Mesenchymal stem cell (in vitro differentiated cells and primary cell): ENCODE results near the gene NGEF.

ENCODE experiments used
- DNase-seq: peaks from one replicate; pipeline ENCODE4 v3.0.0-alpha.2; 2013
- H2AFZ ChIP-seq: one replicate; pipeline ENCODE4 v1.6.1; 2013; ENCODE audit warnings: low read depth, mild to moderate bottlenecking, control low read depth, inconsistent platforms, low read length, moderate library complexity
- H2AK5ac ChIP-seq: 2 replicates; pipeline ENCODE4 v1.6.1; 2013; ENCODE audit warnings: low read length, moderate library complexity, mild to moderate bottlenecking, inconsistent platforms; ENCODE audit not compliant: severe bottlenecking
- H2BK120ac ChIP-seq: one replicate; pipeline ENCODE4 v1.6.1; 2013; ENCODE audit warnings: low read depth, mild to moderate bottlenecking, inconsistent platforms, low read length, moderate library complexity
- H2BK12ac ChIP-seq, 2 experiments: one replicate each; pipeline ENCODE4 v1.6.1; 2013; ENCODE audit warnings: inconsistent platforms in 2 of 2, low read length in 2 of 2, mild to moderate bottlenecking in 2 of 2, moderate library complexity in 2 of 2, control low read depth in 1 of 2
- H2BK15ac ChIP-seq: one replicate; pipeline ENCODE4 v1.6.1; 2013; ENCODE audit warnings: mild to moderate bottlenecking, low read depth, inconsistent platforms; ENCODE audit not compliant: poor library complexity, severe bottlenecking
- H2BK5ac ChIP-seq: 2 replicates; pipeline ENCODE4 v1.6.1; 2013; ENCODE audit warnings: low read depth, mild to moderate bottlenecking, low read length, control low read depth, inconsistent platforms; ENCODE audit not compliant: poor library complexity, severe bottlenecking
- H3K14ac ChIP-seq, 2 experiments: one replicate each; pipeline ENCODE4 v1.6.1; 2013; ENCODE audit warnings: inconsistent platforms in 2 of 2, low read length in 2 of 2, control low read depth in 1 of 2, mild to moderate bottlenecking in 1 of 2, moderate library complexity in 1 of 2
- H3K18ac ChIP-seq, 2 experiments: one replicate each; pipeline ENCODE4 v1.6.1; 2013; ENCODE audit warnings: inconsistent platforms in 2 of 2, low read length in 2 of 2, control low read depth in 1 of 2, low read depth in 1 of 2, mild to moderate bottlenecking in 1 of 2
- H3K23ac ChIP-seq, 2 experiments: one replicate each; pipeline ENCODE4 v1.6.1; 2013; ENCODE audit warnings: inconsistent platforms in 2 of 2, low read length in 2 of 2, mild to moderate bottlenecking in 2 of 2, moderate library complexity in 2 of 2, control low read depth in 1 of 2
- H3K27ac ChIP-seq: 2 replicates; pipeline ENCODE4 v1.5.1; 2013; ENCODE audit warnings: mild to moderate bottlenecking, moderate library complexity, low read length, control low read depth, inconsistent platforms; ENCODE audit not compliant: poor library complexity, severe bottlenecking
- H3K27me3 ChIP-seq, 2 experiments: 2 replicates each; pipeline versions ENCODE4 v1.6.1 to v1.7.0; 2013; ENCODE audit warnings: low read length in 2 of 2, mild to moderate bottlenecking in 2 of 2, moderate library complexity in 2 of 2, control low read depth in 1 of 2, inconsistent platforms in 1 of 2; ENCODE audit not compliant: control insufficient read depth in 1 of 2, insufficient read depth in 1 of 2
- H3K36me3 ChIP-seq, 2 experiments: 2 replicates each; pipeline versions ENCODE4 v1.6.1 to v1.7.0; 2013; ENCODE audit warnings: low read length in 2 of 2, control low read depth in 1 of 2, inconsistent platforms in 1 of 2, low read depth in 1 of 2, mild to moderate bottlenecking in 1 of 2; ENCODE audit not compliant: insufficient read depth in 2 of 2, control insufficient read depth in 1 of 2
- H3K4ac ChIP-seq, 2 experiments: one replicate each; pipeline ENCODE4 v1.6.1; 2013; ENCODE audit warnings: inconsistent platforms in 2 of 2, low read length in 2 of 2, mild to moderate bottlenecking in 2 of 2, moderate library complexity in 2 of 2, control low read depth in 1 of 2, low read depth in 1 of 2
- H3K4me1 ChIP-seq: 2 replicates; pipeline ENCODE4 v1.6.1; 2013; ENCODE audit warnings: low read depth, low read length, control low read depth; ENCODE audit not compliant: control insufficient read depth, insufficient read depth
- H3K4me2 ChIP-seq: 2 replicates; pipeline ENCODE4 v1.6.1; 2013; ENCODE audit warnings: low read length, mild to moderate bottlenecking, inconsistent platforms; ENCODE audit not compliant: poor library complexity, severe bottlenecking
- H3K4me3 ChIP-seq, 2 experiments: 2 replicates each; pipeline versions ENCODE4 v1.5.1 to v1.7.0; 2013; ENCODE audit warnings: low read length in 2 of 2, mild to moderate bottlenecking in 2 of 2, control low read depth in 1 of 2, low read depth in 1 of 2; ENCODE audit not compliant: insufficient read depth in 1 of 2
- H3K79me1 ChIP-seq: replicated peaks from 2 replicates; pipeline ENCODE4 v1.6.1; 2013; ENCODE audit warnings: mild to moderate bottlenecking, control low read depth, low read length, inconsistent platforms; ENCODE audit not compliant: poor library complexity, severe bottlenecking
- H3K9ac ChIP-seq: 2 replicates; pipeline ENCODE4 v1.7.0; 2013; ENCODE audit warnings: mild to moderate bottlenecking, low read length, moderate library complexity
- H3K9me3 ChIP-seq: 2 replicates; pipeline ENCODE4 v1.7.0; 2013; ENCODE audit warnings: mild to moderate bottlenecking, low read length; ENCODE audit not compliant: control insufficient read depth
- H4K8ac ChIP-seq: one replicate; pipeline ENCODE4 v1.6.1; 2013; ENCODE audit warnings: inconsistent platforms, mild to moderate bottlenecking, low read length, moderate library complexity
- H4K91ac ChIP-seq: one replicate; pipeline ENCODE4 v1.6.1; 2013; ENCODE audit warnings: mild to moderate bottlenecking, low read length, inconsistent platforms
- WGBS: methylation state at CpG from one replicate; pipeline ENCODE4 v1.1.7; 2013; ENCODE audit warnings: mixed read lengths; 5-methylcytosine and 5-hydroxymethylcytosine counted together

Gene NGEF

GRCh38 chr2:232957657-232958090 is 55.4 kb downstream of the NGEF start:
- H3K4me3 ChIP-seq = no peak overlapping the region
- peaks cover 2% of the 10 kb centered on the region for H3K4me1 ChIP-seq
- no peak for DNase-seq
- H2BK15ac ChIP-seq = no peak overlapping the region
- no peak overlapping the region for H2BK12ac ChIP-seq
- no peak overlapping the region for H3K4me2 ChIP-seq
- peaks cover 0 to 20% of the 10 kb centered on the region in 2 experiments for H3K27me3 ChIP-seq
- H2BK120ac ChIP-seq = no peak overlapping the region
- no peak overlapping the region for H3K4ac ChIP-seq
- no peak overlapping the region for H2AFZ ChIP-seq
- no peak overlapping the region for H3K9ac ChIP-seq
- H2BK5ac ChIP-seq = no peak overlapping the region
- no peak overlapping the region for H3K23ac ChIP-seq
- H3K14ac ChIP-seq = no peak overlapping the region
- WGBS = 81% methylated on average over 3 of the region's 3 CpGs
- no peaks in the 10 kb centered on the region for H3K36me3 ChIP-seq
- H3K9me3 ChIP-seq = peaks cover 5% of the 10 kb centered on the region
- no peak overlapping the region for H2AK5ac ChIP-seq
- no peak overlapping the region for H4K8ac ChIP-seq
- no peak overlapping the region for H3K18ac ChIP-seq
- H3K27ac ChIP-seq = no peak overlapping the region
- no peak overlapping the region for H4K91ac ChIP-seq
- H3K79me1 ChIP-seq = no peaks in the 10 kb centered on the region

DNA sequence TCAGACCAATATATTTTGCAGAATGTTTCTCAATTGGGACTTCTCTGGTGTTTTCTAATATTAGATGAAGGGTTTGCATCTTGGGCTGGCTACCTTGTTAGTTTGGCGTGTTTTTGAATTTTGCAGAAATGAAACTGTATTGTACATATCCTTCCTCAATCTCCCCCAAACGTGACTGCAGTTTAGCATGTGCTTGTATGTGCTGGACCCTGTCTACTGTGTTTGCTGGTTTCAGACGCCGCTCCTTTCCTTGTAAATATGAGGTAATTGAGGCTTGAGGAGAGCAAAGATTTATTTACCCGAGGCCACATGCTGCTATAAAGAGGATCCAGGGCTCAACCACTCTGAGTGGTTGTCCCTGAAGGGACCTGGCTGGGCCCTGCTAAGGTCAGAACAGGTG is 57.2 kb downstream of the NGEF start:
- Histone ChIP-seq H2AFZ (no peak overlapping the region), H2BK120ac (no peak overlapping the region), H3K18ac (no peak overlapping the region), H3K4me1 (peaks cover 3% of the 10 kb centered on the region), H4K8ac (no peak overlapping the region), H3K36me3 (no peaks in the 10 kb centered on the region), H4K91ac (no peak overlapping the region), H3K27ac (no peak overlapping the region), H3K79me1 (no peaks in the 10 kb centered on the region), H3K9me3 (no peaks in the 10 kb centered on the region), H2AK5ac (no peak overlapping the region), H3K9ac (no peak overlapping the region), H3K27me3 (peaks cover 12 to 28% of the 10 kb centered on the region in 2 experiments), H3K4ac (no peak overlapping the region), H3K14ac (no peak overlapping the region), H2BK5ac (no peak overlapping the region), H2BK15ac (no peak overlapping the region), H3K23ac (no peak overlapping the region), H3K4me2 (no peak overlapping the region), H3K4me3 (no peak overlapping the region), H2BK12ac (no peak overlapping the region)
- no peak for DNase-seq
- WGBS = 91% methylated on average over 3 of the region's 5 CpGs

DNA sequence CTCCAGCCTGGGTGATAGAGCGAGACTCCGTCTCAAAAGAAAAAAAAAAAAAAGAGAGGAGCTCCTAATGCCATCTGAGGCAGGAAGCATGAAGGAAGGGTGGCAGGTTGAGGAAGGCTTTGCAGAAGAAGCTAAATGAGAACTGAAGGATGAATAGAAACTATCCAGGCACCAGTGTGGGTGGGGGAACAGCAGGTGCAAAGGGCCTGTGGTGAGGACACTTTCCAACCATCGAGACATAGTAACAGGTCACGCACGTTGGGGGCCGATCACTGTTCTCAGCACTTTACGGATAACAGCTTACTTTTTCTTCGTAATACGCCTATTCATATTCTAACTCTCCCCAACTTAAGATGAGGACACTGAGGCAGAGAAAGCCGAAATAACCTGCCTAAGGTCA is 58.4 kb downstream of the NGEF start:
- H4K91ac ChIP-seq = no peak overlapping the region
- no peak overlapping the region for H4K8ac ChIP-seq
- H3K14ac ChIP-seq = no peak overlapping the region
- H2BK15ac ChIP-seq = no peak overlapping the region
- no peak overlapping the region for H3K4ac ChIP-seq
- 96% methylated on average over 9 of the region's 10 CpGs for WGBS
- H2BK12ac ChIP-seq = no peak overlapping the region
- no peak overlapping the region for H3K9ac ChIP-seq
- H3K9me3 ChIP-seq = no peaks in the 10 kb centered on the region
- DNase-seq = no peak
- H3K4me2 ChIP-seq = no peak overlapping the region
- H3K18ac ChIP-seq = no peak overlapping the region
- no peak overlapping the region for H3K23ac ChIP-seq
- no peak overlapping the region for H3K27ac ChIP-seq
- H2AK5ac ChIP-seq = no peak overlapping the region
- no peak overlapping the region for H3K4me3 ChIP-seq
- H3K36me3 ChIP-seq = no peaks in the 10 kb centered on the region
- no peak overlapping the region for H2AFZ ChIP-seq
- peaks cover 2% of the 10 kb centered on the region for H3K4me1 ChIP-seq
- peaks cover 14 to 34% of the 10 kb centered on the region in 2 experiments for H3K27me3 ChIP-seq
- no peak overlapping the region for H2BK5ac ChIP-seq
- H2BK120ac ChIP-seq = no peak overlapping the region
- no peaks in the 10 kb centered on the region for H3K79me1 ChIP-seq

GRCh38 chr2:232951891-232952290 is 61.2 kb downstream of the NGEF start:
- Histone ChIP-seq H3K14ac (no peak overlapping the region), H2BK12ac (no peak overlapping the region), H3K4me3 (no peak overlapping the region), H3K4ac (no peak overlapping the region), H2BK15ac (no peak overlapping the region), H2AK5ac (no peak overlapping the region), H3K4me2 (no peak overlapping the region), H3K36me3 (no peaks in the 10 kb centered on the region), H2AFZ (no peak overlapping the region), H2BK120ac (no peak overlapping the region), H2BK5ac (no peak overlapping the region), H4K91ac (no peak overlapping the region), H3K18ac (no peak overlapping the region), H3K23ac (no peak overlapping the region), H3K4me1 (peaks cover 2% of the 10 kb centered on the region), H3K9ac (no peak overlapping the region), H3K79me1 (no peaks in the 10 kb centered on the region), H3K9me3 (no peaks in the 10 kb centered on the region), H3K27me3 (peaks cover 14 to 34% of the 10 kb centered on the region in 2 experiments), H4K8ac (no peak overlapping the region), H3K27ac (no peak overlapping the region)
- no peak for DNase-seq
- 55% methylated on average over 6 of the region's 7 CpGs for WGBS
